ENCODE measurements around the gene ZNF407.
"Not testable (repeated sequence)": the region's sequence is repeated elsewhere in the genome, so short reads cannot be mapped to it uniquely, and the experiment has no call there.

The ZNF407 gene

DNA sequence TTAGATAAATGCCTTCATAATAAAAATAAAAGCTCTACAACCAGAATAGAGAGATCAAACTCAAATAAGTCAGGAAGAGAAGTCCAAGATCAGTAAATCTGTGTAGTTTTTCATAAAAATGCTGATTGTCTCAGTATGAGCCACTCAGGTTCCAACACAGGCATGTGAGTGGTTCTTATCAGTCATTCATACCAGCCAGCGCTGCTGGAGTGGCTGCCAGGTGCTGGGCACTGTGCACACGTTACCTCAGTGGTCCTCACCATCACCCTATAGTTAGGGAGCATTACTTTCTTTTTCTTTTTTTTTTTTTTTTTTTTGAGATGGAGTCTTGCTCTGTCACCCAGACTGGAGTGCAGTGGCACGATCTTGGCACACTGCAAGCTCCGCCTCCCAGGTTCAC lies 39.6 kb upstream of the ZNF407 start:
- TF ChIP-seq, protein P1, sequence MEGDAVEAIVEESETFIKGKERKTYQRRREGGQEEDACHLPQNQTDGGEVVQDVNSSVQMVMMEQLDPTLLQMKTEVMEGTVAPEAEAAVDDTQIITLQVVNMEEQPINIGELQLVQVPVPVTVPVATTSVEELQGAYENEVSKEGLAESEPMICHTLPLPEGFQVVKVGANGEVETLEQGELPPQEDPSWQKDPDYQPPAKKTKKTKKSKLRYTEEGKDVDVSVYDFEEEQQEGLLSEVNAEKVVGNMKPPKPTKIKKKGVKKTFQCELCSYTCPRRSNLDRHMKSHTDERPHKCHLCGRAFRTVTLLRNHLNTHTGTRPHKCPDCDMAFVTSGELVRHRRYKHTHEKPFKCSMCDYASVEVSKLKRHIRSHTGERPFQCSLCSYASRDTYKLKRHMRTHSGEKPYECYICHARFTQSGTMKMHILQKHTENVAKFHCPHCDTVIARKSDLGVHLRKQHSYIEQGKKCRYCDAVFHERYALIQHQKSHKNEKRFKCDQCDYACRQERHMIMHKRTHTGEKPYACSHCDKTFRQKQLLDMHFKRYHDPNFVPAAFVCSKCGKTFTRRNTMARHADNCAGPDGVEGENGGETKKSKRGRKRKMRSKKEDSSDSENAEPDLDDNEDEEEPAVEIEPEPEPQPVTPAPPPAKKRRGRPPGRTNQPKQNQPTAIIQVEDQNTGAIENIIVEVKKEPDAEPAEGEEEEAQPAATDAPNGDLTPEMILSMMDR (IDR thresholded peaks at IDR 0.05; ENCODE audit: control insufficient read depth, extremely low read depth, insufficient read depth) = no peak
- no peak for DNase-seq (ENCODE audit: low read depth)

DNA sequence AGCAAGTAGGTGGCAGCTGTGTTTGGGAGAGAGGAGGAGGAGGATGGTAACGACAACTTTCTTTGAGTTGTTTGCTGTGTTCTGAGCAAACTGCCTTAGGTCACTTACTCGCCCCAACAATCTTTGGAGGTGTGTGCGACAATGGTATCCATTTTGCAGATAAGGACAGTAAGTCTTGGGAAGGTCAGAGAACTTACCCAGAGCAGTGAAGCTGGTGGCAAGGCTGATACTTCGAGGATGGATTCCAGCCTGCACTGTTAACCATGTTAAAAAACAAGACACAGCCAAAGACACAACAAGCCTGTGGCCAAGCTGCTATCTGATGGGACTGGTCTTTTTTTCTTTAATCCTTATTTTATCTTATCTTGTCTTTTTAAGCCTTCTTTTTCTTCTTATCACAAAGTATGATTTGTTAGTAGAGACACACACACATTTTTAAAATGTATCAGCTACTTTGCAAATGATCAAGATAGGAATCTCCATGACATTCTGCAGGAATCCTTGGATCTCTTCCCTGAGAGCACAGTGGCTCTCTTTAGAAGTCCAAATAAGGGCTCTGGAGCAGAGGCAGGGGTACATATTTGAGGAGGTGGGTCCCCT lies 35.4 kb upstream of the ZNF407 start:
- no peak overlapping the region for H3K4me3 ChIP-seq (ENCODE audit: low read depth, low read length)
- TF ChIP-seq, protein P1 (IDR thresholded peaks at IDR 0.05; ENCODE audit: control insufficient read depth, extremely low read depth, insufficient read depth) = no peak
- DNase-seq (ENCODE audit: low read depth) = no peak

More for the DNA sequence above, 39.6 kb upstream of the ZNF407 start:
- no peak overlapping the region for H3K4me3 ChIP-seq (ENCODE audit: low read depth, low read length)

DNA sequence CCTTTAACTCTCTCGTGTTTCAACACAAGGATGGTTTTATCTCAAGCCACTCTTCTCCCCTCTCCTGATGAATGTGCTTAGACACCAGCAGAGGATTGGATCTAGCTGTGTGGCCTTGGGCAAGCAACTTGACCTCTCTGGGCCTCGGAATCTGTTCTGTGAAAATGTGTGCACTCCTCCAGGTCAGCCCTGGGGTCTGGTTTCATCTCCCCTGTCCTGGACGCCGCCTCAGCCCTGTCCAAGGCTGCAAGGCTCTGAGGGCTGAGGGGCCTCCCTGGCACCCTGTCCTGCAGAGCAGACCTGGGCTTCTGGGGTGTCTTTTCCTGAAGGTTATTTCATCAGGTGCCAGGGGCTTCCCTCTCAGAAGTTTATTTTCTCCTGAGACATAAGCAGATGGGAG lies 34.9 kb upstream of the ZNF407 start:
- TF ChIP-seq, protein P1 (IDR thresholded peaks at IDR 0.05; ENCODE audit: control insufficient read depth, extremely low read depth, insufficient read depth) = no peak
- no peak overlapping the region for H3K4me3 ChIP-seq (ENCODE audit: low read depth, low read length)

DNA sequence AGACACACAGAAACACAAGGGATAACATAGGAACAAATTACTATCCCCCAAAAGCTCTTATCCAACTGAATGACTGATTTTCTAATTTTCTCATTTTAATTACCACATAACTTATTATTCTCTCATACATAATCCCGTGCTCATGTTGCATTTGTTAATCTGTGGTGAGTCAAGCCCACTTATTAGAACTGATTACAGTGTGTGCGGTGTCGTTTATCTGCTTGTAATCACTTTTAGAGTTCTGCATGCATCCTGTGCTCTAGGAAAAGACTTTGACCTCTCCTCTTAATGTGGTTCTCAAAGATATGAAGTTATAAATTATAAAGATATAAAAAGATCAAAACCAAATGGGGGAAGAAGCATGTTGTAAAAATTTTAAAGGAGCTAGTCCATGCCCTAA lies 33.7 kb upstream of the ZNF407 start:
- no peak for DNase-seq (ENCODE audit: low read depth)
- H3K4me3 ChIP-seq (ENCODE audit: low read depth, low read length) = no peak overlapping the region
- TF ChIP-seq, protein P1 (IDR thresholded peaks at IDR 0.05; ENCODE audit: control insufficient read depth, extremely low read depth, insufficient read depth) = no peak

More for the DNA sequence above, 34.9 kb upstream of the ZNF407 start:
- DNase-seq (ENCODE audit: low read depth) = no peak

DNA sequence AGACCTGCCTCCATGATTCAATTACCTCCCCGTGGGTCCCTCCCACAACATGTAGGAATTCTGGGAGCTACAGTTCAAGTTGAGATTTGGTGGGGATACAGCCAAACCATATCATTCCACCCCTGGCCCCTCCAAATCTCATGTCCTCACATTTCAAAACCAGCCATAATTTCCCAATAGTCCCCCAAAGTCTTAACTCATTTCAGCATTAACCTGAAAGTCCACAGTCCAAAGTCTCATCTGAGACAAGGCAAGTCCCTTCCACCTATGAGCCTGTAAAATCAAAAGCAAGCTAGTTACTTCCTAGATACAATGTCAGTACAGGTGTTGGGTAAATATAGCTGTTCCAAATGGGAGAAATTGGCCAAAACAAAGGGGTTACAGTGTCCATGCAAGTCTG lies 32.5 kb upstream of the ZNF407 start:
- DNase-seq (ENCODE audit: low read depth); H3K4me3 ChIP-seq (ENCODE audit: low read depth, low read length): not testable (repeated sequence)

DNA sequence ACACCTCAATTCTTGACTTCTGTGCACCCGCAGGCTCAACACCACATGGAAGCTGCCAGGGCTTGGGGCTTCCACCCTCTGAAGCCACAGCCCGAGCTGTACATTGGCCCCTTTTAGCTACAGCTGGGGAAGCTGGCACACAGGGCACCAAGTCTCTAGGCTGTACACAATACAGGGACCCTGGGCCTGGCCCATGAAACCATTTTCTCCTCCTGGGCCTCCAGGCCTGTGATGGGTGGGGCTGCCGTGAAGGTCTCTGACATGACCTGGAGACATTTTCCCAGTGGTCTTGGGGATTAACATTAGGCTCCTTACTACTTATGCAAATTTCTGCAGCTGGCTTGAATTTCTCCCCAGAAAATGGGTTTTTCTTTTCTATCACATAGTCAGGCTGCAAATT lies 31.7 kb upstream of the ZNF407 start:
- not testable (repeated sequence) for H3K4me3 ChIP-seq (ENCODE audit: low read depth, low read length); DNase-seq (ENCODE audit: low read depth)

DNA sequence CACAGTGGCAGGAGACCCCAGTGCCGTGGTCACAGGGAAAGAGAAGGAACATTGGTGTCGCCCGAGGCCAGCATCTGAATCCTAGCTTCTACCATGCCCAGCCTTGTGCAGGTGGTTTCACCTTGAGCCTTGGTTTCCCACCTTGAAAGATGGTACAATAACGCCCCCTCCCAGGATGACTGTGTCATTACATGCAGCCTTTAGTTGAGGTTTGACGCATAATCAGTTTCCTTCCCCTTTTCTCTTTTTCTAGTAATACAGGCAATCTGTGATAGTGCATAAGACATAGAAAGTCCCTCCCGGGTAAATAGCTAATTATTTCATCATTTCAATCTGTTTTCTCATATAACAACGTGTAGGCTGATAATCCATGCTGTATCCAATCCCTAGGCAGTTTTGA lies 29.8 kb upstream of the ZNF407 start:
- no peak for DNase-seq (ENCODE audit: low read depth)
- TF ChIP-seq, protein P1 (IDR thresholded peaks at IDR 0.05; ENCODE audit: control insufficient read depth, extremely low read depth, insufficient read depth) = no peak
- no peak overlapping the region for H3K4me3 ChIP-seq (ENCODE audit: low read depth, low read length)

DNA sequence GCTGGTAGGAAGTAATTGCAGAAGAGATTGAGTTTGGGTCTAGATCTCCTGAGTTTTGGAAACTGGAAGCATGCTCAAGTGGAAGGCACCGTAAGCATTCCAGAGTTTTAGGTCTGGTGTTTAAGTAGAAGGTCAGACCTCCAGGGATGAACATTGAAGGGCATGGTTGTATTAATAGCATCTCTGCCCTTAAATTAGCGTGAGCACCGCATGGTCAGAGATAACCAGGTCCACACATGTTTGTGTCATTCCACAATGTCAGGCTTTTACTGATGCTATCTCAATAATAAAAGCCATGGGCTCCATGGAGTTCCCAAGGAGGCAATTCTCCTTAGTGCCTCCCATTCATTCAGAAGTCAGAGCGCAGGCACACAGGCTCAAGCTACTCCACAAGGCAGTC lies 28.3 kb upstream of the ZNF407 start:
- TF ChIP-seq, protein P1 (IDR thresholded peaks at IDR 0.05; ENCODE audit: control insufficient read depth, extremely low read depth, insufficient read depth) = no peak
- no peak for DNase-seq (ENCODE audit: low read depth)
- H3K4me3 ChIP-seq (ENCODE audit: low read depth, low read length) = no peak overlapping the region
